GM12874 (cell line): ENCODE data around the gene FAM83D.

ENCODE experiments used
- TF ChIP-seq, protein P1 (sequence below): IDR thresholded peaks from 2 replicates; pipeline ENCODE4 v1.5.1; 2011; ENCODE audit warnings: low read depth, mild to moderate bottlenecking, control low read depth, low read length, moderate library complexity; ENCODE audit not compliant: insufficient read depth

The FAM83D gene

DNA sequence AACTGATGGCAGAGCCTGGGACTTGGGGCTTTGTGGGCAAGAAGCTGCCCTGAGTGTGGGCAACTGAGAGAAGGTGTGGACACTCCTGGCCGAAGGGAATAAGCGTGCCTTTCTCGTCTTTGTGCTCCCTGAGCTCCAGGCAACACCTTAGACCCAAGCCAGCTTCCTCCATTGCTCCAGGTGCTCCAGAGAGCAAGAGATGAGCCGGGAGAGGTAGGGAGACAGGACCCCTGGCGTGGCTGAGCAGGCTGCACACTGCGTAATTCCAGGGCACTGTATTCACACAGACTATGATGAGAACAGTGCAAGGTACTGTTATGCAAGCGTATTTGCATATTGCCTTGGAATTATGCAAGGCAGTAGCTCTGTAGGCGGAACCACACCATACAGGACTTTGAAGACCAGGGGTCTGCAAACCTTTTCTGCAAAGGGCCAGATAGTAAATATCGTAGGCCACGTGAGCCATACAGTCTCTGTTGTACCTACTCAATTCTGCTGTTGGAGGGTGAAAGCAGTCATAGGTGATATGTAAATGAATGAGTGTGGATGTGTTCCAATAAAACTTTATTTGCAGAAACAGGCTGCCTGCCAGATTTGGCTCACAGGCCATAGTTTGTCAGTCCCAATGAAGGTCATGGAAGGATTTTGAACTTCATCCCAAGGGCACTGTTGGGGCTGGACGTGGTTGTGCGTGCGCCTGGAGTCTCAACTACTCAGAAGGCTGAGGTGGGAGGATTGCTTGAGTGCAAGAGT, 42.1 kb upstream of the FAM83D start:
- TF ChIP-seq, protein P1, sequence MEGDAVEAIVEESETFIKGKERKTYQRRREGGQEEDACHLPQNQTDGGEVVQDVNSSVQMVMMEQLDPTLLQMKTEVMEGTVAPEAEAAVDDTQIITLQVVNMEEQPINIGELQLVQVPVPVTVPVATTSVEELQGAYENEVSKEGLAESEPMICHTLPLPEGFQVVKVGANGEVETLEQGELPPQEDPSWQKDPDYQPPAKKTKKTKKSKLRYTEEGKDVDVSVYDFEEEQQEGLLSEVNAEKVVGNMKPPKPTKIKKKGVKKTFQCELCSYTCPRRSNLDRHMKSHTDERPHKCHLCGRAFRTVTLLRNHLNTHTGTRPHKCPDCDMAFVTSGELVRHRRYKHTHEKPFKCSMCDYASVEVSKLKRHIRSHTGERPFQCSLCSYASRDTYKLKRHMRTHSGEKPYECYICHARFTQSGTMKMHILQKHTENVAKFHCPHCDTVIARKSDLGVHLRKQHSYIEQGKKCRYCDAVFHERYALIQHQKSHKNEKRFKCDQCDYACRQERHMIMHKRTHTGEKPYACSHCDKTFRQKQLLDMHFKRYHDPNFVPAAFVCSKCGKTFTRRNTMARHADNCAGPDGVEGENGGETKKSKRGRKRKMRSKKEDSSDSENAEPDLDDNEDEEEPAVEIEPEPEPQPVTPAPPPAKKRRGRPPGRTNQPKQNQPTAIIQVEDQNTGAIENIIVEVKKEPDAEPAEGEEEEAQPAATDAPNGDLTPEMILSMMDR: no peak

DNA sequence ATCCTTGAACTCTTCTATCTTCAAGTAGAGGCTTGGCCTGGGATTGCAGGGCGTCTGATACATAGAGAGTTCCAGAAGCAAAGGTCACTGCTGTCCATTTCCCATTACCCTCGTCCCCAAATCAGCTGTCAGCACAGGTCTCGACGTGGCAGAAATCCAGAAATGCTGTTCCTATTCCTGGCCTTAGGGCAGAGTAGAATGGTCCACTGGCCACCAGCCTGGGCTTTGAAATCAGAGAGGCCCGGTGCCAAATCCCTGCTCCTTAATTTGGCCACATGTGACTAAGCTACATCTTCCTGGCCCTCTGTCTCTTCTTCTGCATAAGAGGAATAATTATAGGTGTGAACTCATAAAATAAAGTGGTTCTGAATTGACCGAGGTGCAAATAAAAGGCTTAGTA, 40.9 kb upstream of the FAM83D start:
- TF ChIP-seq, protein P1: no peak

DNA sequence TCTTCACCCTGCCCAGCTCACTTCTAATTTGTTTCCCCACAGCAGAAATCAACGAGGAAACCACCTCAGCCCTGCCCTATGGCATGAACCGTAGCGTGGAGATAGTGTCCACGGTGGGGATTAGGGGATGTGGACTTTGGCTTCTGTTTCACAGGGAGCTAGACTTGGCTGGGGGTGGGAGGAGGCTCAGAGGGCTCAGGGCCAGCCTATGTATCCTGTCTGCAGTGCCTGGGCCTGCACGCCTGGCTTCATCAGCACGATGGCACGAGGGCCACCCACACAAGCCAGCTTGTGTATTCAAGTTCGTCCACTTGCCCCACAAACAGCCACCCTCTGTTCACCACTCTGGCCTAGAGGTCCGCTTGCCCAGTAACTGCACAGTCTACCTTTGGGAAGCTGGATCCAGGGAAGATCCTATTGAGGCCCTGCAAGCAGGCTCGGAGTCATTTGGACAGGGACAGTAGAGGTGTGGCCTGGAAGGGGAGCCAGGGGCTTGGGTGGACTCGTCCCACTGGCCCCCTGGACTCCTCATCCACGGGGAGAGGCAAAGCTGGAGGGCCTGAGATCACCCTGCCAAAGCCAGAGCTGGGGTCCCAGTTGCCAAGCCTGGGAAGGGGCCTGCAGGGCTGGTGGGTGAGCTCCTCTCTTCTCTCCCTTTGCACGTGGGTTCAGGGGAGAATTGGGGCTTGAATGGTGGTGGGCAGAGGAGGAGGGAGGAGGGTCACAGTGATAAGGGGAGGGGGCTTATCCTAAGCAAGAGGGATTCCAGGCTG, 38.0 kb upstream of the FAM83D start:
- TF ChIP-seq, protein P1: no peak

DNA sequence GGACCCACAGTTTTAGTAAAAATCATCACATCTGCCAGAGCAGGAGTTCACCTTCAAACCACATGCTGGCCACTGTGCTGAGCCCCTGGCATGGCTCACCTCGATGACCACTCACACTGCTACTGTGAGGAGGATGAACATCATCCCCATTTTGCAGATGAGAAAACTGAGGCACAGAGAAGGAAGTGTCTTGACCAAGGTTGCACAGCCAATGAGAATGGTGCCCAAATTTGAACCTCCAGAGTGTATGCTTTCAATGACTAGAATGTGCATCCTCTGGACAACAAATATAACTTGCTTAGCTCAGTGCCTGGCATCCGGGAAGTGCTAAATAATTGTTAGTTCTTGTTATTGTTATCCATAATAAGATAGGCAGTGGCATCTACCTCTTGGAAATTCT, 37.2 kb upstream of the FAM83D start:
- TF ChIP-seq, protein P1: no peak

DNA sequence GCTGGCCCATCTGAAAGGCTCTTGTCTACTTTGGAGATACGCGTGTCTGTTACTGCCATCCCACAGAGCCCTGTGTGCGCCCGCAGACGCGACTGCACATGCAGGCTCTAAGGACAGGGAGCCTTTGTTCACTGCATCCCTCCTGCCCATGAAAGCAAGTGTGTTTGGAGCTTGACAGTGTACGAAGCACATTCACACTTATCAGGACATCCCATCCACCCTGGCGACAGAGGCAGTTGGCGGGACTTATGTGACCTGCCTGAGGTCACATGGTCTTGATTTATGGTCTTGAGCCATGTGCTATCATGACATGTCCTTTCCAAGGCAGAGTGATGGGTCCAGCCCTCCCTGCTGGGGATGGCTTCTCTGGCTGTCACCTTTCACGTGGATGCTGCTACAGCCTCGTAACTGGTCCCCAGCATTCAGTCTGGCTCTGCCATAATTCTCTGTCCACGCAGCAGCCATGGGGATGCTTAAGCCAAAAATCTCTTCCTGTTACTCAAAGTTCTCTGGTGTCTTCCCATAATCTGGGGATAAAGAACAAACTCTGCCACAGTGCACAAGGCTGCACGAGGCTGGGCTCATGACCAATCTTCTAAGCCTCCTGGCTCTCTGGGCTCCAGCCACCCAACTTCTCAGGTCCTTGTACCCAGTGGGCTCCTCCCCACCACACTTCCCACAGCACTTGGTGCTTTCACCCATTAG, 36.3 kb upstream of the FAM83D start:
- TF ChIP-seq, protein P1: no peak

DNA sequence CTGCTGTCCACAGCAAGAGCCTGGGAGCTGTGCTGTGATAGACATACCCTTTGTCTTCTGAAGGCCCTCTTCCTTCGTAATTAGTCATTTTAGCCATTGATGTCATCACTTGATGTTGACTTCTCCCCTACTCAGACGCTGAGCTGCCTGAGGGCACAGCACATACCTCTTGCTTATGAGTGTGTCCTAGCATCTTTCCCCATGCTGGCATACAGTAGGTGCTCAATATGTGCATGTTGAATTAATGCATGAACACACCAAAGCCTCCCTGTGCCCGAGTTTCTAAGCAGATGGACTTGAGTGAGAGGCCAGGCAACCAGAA, 35.8 kb upstream of the FAM83D start:
- TF ChIP-seq, protein P1: no peak
